ENCODE measurements around the gene TJP3.

TJP3 gene

GRCh38 chr19:3670796-3671679, 37.1 kb upstream of the TJP3 start:
- no peak for DNase-seq

- no peak for DNase-seq
These were observed 36.3 kb upstream of the TJP3 start for GRCh38 chr19:3671680-3672574.

GRCh38 chr19:3672575-3672948, 35.6 kb upstream of the TJP3 start:
- DNase-seq, result no peak

GRCh38 chr19:3672993-3673392, 35.2 kb upstream of the TJP3 start:
- no peak for DNase-seq

GRCh38 chr19:3673506-3674439, 34.4 kb upstream of the TJP3 start:
- DNase-seq, result no peak

- DNase-seq, result no peak
These were observed 33.2 kb upstream of the TJP3 start for GRCh38 chr19:3674784-3675543.

- DNase-seq, result no peak
These were observed 30.0 kb upstream of the TJP3 start for GRCh38 chr19:3678188-3678587.

GRCh38 chr19:3679138-3679537, 29.0 kb upstream of the TJP3 start:
- DNase-seq, result no peak

- DNase-seq, result no peak
These were observed 28.6 kb upstream of the TJP3 start for GRCh38 chr19:3679581-3679980.

- no peak for DNase-seq
These were observed 27.2 kb upstream of the TJP3 start for GRCh38 chr19:3680939-3681338.

GRCh38 chr19:3682286-3682685, 25.9 kb upstream of the TJP3 start:
- DNase-seq, result no peak

GRCh38 chr19:3682741-3683404, 25.3 kb upstream of the TJP3 start:
- no peak for DNase-seq

- no peak for DNase-seq
These were observed 24.7 kb upstream of the TJP3 start for GRCh38 chr19:3683405-3684053.

- DNase-seq, result no peak
These were observed 23.9 kb upstream of the TJP3 start for GRCh38 chr19:3684054-3684816.

GRCh38 chr19:3684817-3685410, 23.3 kb upstream of the TJP3 start:
- DNase-seq, result no peak

- DNase-seq, result no peak
These were observed 20.8 kb upstream of the TJP3 start for GRCh38 chr19:3687393-3687773.

- DNase-seq, result peak in 1 of 2 experiments; percentile 60
These were observed 20.1 kb upstream of the TJP3 start for GRCh38 chr19:3687774-3688706.

GRCh38 chr19:3690551-3691371, 17.4 kb upstream of the TJP3 start:
- DNase-seq, result no peak

Measured in NCI-H526 (cell line).